ENCODE results near the gene FEZF2. TPM values are rescaled to one million over a fixed set of nuclear protein-coding genes. Genes with fewer than 3 reads are reported as not detected.

Gene FEZF2
- polyA plus RNA-seq, 3 donors: not detected

DNA sequence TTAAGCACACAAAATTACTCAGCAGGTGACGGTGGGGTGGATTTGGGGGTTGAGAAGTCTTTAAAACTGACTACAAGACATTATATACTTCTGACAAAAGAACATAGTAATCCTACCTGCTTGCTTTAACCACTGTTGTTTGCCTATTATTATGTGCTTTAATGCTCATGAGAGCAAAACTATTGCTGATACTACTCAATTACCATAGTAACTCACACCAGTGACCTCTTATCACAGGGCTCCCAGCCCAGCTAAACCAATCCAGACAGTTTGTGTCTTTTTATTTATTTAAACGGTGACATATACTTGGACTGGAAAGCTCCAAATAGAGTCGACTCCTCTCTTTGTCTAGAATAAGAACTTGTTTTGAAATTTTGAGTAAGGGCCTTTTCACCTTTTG is 42.8 kb upstream of the FEZF2 start:
- H3K36me3 ChIP-seq (replicated peaks in 1 of 2; ENCODE audit: control insufficient read depth in 1 of 2, insufficient read depth in 2 of 2, low read length in 2 of 2): no peaks in the 10 kb centered on the region
- H3K27me3 ChIP-seq (ENCODE audit: control insufficient read depth in 2 of 2, insufficient read depth in 2 of 2, low read length in 2 of 2): no peaks in the 10 kb centered on the region
- intact Hi-C loops (cut with micrococcal nuclease): no loop called here
- no peaks in the 10 kb centered on the region for H3K9me3 ChIP-seq (replicated peaks in 1 of 2; ENCODE audit: control insufficient read depth in 1 of 2, insufficient read depth in 1 of 2, low read length in 2 of 2)
- H3K27ac ChIP-seq (ENCODE audit: low read depth in 1 of 2, low read length in 2 of 2): no peak overlapping the region
- Mint-ChIP-seq H3K27me3 (ENCODE audit: low read depth in 3 of 3) (peaks cover 0 to 5% (median 3%) of the 10 kb centered on the region in 3 donors), H3K36me3 (no peaks in the 10 kb centered on the region), H3K9me3 (peaks cover 0 to 9% (median 0%) of the 10 kb centered on the region in 7 donors), H3K4me1 (no peaks in the 10 kb centered on the region), H3K27ac (no peak overlapping the region), H3K4me3 (no peak overlapping the region)
- no peak overlapping the region for H2AFZ ChIP-seq (ENCODE audit: insufficient read depth, low read depth, low read length, poor library complexity, severe bottlenecking)
- no peak overlapping the region for H3K4me3 ChIP-seq (replicated peaks in 1 of 3; ENCODE audit: low read depth in 2 of 3, low read length in 3 of 3)
- TF ChIP-seq, protein P1, sequence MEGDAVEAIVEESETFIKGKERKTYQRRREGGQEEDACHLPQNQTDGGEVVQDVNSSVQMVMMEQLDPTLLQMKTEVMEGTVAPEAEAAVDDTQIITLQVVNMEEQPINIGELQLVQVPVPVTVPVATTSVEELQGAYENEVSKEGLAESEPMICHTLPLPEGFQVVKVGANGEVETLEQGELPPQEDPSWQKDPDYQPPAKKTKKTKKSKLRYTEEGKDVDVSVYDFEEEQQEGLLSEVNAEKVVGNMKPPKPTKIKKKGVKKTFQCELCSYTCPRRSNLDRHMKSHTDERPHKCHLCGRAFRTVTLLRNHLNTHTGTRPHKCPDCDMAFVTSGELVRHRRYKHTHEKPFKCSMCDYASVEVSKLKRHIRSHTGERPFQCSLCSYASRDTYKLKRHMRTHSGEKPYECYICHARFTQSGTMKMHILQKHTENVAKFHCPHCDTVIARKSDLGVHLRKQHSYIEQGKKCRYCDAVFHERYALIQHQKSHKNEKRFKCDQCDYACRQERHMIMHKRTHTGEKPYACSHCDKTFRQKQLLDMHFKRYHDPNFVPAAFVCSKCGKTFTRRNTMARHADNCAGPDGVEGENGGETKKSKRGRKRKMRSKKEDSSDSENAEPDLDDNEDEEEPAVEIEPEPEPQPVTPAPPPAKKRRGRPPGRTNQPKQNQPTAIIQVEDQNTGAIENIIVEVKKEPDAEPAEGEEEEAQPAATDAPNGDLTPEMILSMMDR (IDR thresholded peaks at IDR 0.05): no peak
- no peaks in the 10 kb centered on the region for H3K4me1 ChIP-seq (ENCODE audit: control insufficient read depth in 1 of 2, insufficient read depth in 2 of 2, low read length in 2 of 2)
- H3K79me2 ChIP-seq (ENCODE audit: insufficient read depth, low read length): no peaks in the 10 kb centered on the region
- DNase-seq: no peak
- H3K4me2 ChIP-seq (replicated peaks; ENCODE audit: extremely low read depth, low read length, poor library complexity, severe bottlenecking): no peak overlapping the region
- WGBS (ENCODE audit: insufficient coverage): no CpG with 5 or more reads among the region's 3 CpGs
- no peak overlapping the region for H3K9ac ChIP-seq (ENCODE audit: insufficient read depth, low read length, poor library complexity, severe bottlenecking)
- no peaks in the 10 kb centered on the region for H4K20me1 ChIP-seq (ENCODE audit: insufficient read depth, low read length)

DNA sequence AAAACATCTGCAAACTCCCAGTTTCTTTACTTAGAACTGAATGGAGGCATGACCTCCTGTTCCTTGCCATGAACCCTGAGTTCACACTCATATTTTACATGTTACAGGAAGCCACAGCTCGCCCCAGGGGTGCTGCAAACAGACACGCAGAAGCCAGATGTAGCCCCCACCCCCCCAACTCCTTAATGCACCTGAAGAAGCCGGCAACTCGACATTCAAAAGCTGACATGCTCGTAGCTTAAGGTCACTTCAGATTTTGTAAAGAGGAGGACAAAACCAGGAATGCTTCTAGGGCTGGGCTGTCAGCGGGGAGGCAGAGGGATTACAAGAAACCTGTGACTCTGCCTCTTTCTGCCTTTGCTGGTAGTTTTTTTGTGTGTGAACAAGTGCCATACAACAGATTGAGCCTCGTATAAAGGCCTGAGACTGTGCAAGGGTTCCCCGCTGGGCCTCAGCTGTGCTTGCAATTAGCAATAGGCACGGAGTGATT is 42.0 kb upstream of the FEZF2 start:
- H4K20me1 ChIP-seq (ENCODE audit: insufficient read depth, low read length): no peaks in the 10 kb centered on the region
- H3K4me1 Mint-ChIP-seq: no peaks in the 10 kb centered on the region
- no peaks in the 10 kb centered on the region for H3K79me2 ChIP-seq (ENCODE audit: insufficient read depth, low read length)
- H3K9me3 Mint-ChIP-seq: peaks cover 0 to 9% (median 0%) of the 10 kb centered on the region in 7 donors
- intact Hi-C loops (cut with micrococcal nuclease): no loop called here
- H3K27me3 ChIP-seq (ENCODE audit: control insufficient read depth in 2 of 2, insufficient read depth in 2 of 2, low read length in 2 of 2): no peaks in the 10 kb centered on the region
- no peaks in the 10 kb centered on the region for H3K36me3 Mint-ChIP-seq
- H3K27ac ChIP-seq (ENCODE audit: low read depth in 1 of 2, low read length in 2 of 2): no peak overlapping the region
- no peaks in the 10 kb centered on the region for H3K36me3 ChIP-seq (replicated peaks in 1 of 2; ENCODE audit: control insufficient read depth in 1 of 2, insufficient read depth in 2 of 2, low read length in 2 of 2)
- H3K4me3 Mint-ChIP-seq: no peak overlapping the region
- H3K27ac Mint-ChIP-seq: no peak overlapping the region
- no peak overlapping the region for H3K9ac ChIP-seq (ENCODE audit: insufficient read depth, low read length, poor library complexity, severe bottlenecking)
- TF ChIP-seq, protein P1 (IDR thresholded peaks at IDR 0.05): no peak
- no peak overlapping the region for H3K4me3 ChIP-seq (replicated peaks in 1 of 3; ENCODE audit: low read depth in 2 of 3, low read length in 3 of 3)
- 75% methylated on average over 6 of the region's 9 CpGs for WGBS (ENCODE audit: insufficient coverage)
- H3K27me3 Mint-ChIP-seq (ENCODE audit: low read depth in 3 of 3): peaks cover 0 to 5% (median 3%) of the 10 kb centered on the region in 3 donors
- no peak for DNase-seq
- H3K9me3 ChIP-seq (replicated peaks in 1 of 2; ENCODE audit: control insufficient read depth in 1 of 2, insufficient read depth in 1 of 2, low read length in 2 of 2): no peaks in the 10 kb centered on the region
- H3K4me1 ChIP-seq (ENCODE audit: control insufficient read depth in 1 of 2, insufficient read depth in 2 of 2, low read length in 2 of 2): no peaks in the 10 kb centered on the region
- no peak overlapping the region for H2AFZ ChIP-seq (ENCODE audit: insufficient read depth, low read depth, low read length, poor library complexity, severe bottlenecking)
- no peak overlapping the region for H3K4me2 ChIP-seq (replicated peaks; ENCODE audit: extremely low read depth, low read length, poor library complexity, severe bottlenecking)
